Neural cell (in vitro differentiated cells): ENCODE data around the gene MED13L.

Source experiments
- POLR2AphosphoS5 ChIP-seq: IDR thresholded peaks from 2 replicates; pipeline ENCODE4 v1.6.1; 2012
- RAD21 ChIP-seq: fragments of 450-650 bp; conservative IDR thresholded peaks from 2 replicates; pipeline ENCODE4 v1.6.1; 2014; ENCODE audit warnings: antibody characterized with exemption, mild to moderate bottlenecking, moderate library complexity
- TAF1 ChIP-seq: IDR thresholded peaks from 2 replicates; pipeline ENCODE4 v1.6.1; 2012; ENCODE audit warnings: low read depth
- TF ChIP-seq, protein P1 (sequence below): IDR thresholded peaks from 2 replicates; pipeline ENCODE4 v1.6.1; 2012; ENCODE audit warnings: borderline replicate concordance

DNA sequence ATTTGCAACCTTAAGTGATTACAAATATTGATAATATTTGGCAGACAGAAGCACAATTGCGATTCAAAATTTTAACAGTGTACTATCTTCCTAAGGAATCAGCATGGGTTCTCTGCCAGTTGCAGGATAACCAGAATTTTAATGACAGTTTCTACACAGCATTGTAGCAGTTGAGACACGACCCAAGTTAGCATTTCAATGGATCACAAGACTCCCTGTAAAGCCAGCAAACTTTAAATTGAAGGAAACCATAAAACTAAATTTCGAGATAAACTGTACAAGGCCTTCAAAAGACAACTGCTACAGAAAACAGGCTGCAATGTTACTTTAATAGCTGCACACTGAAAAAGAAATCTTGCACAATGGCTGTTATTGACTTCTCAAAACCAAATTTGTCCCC lies 154.9 kb downstream of the MED13L start:
- TF ChIP-seq, protein P1, sequence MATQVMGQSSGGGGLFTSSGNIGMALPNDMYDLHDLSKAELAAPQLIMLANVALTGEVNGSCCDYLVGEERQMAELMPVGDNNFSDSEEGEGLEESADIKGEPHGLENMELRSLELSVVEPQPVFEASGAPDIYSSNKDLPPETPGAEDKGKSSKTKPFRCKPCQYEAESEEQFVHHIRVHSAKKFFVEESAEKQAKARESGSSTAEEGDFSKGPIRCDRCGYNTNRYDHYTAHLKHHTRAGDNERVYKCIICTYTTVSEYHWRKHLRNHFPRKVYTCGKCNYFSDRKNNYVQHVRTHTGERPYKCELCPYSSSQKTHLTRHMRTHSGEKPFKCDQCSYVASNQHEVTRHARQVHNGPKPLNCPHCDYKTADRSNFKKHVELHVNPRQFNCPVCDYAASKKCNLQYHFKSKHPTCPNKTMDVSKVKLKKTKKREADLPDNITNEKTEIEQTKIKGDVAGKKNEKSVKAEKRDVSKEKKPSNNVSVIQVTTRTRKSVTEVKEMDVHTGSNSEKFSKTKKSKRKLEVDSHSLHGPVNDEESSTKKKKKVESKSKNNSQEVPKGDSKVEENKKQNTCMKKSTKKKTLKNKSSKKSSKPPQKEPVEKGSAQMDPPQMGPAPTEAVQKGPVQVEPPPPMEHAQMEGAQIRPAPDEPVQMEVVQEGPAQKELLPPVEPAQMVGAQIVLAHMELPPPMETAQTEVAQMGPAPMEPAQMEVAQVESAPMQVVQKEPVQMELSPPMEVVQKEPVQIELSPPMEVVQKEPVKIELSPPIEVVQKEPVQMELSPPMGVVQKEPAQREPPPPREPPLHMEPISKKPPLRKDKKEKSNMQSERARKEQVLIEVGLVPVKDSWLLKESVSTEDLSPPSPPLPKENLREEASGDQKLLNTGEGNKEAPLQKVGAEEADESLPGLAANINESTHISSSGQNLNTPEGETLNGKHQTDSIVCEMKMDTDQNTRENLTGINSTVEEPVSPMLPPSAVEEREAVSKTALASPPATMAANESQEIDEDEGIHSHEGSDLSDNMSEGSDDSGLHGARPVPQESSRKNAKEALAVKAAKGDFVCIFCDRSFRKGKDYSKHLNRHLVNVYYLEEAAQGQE, result no peak
- TF ChIP-seq TAF1, result no peak
- no peak for TF ChIP-seq POLR2AphosphoS5
- no peak for TF ChIP-seq RAD21
